DOHH2 (cell line): ENCODE data around the gene MIPOL1.

Experiments
- CTCF ChIP-seq: fragments of 200-600 bp; sonication (generic); IDR thresholded peaks from one replicate; pipeline ENCODE4 v1.5.1; 2014; ENCODE audit warnings: antibody characterized with exemption, mild to moderate bottlenecking, low read depth, low read length; ENCODE audit not compliant: poor library complexity, severe bottlenecking
- EZH2phosphoT487 ChIP-seq: fragments of 200-600 bp; sonication (generic); IDR thresholded peaks from 2 replicates; pipeline ENCODE4 v1.6.1; 2017; ENCODE audit warnings: borderline replicate concordance, mild to moderate bottlenecking, antibody characterized with exemption, low read length, moderate library complexity, mixed read lengths

GRCh38 chr14:37571391-37571790 is 373.7 kb downstream of the MIPOL1 start:
- TF ChIP-seq CTCF, result no peak
- TF ChIP-seq EZH2phosphoT487, result no peak
